IMR-90 (cell line): ENCODE measurements around the gene ACTG2. TPM values are rescaled to one million over a fixed set of nuclear protein-coding genes. Genes with fewer than 3 reads are reported as not detected.

ENCODE experiments used
- ATAC-seq: fragments of 200-7000 bp; cut with Tn5 transposase; 2 replicates; pipeline ENCODE4 v1.9.1; 2020; ENCODE audit warnings: low read depth, mild to moderate bottlenecking, moderate library complexity
- BruUV-seq: library from RNA; stranded (reverse); fragments of 400-500 nt; replicated peaks from 2 replicates; lab custom pipeline; 2021; lab: Mats Ljungman, UMichigan
- CTCF ChIA-PET: fragments of 300-600 bp; formaldehyde crosslinking; extraction: SDS; loops from one replicate; lab custom pipeline; 2021; ENCODE audit warnings: antibody characterized with exemption; lab: Yijun Ruan, JAX
- POLR2A ChIA-PET: fragments of 300-600 bp; sonication (Branson Sonifier 250); formaldehyde crosslinking; loops from one replicate; lab custom pipeline; 2022; ENCODE audit warnings: antibody characterized with exemption; ENCODE audit not compliant: unreplicated experiment; lab: Charles Lee
- DNase-seq: peaks from one replicate; pipeline ENCODE4 v3.0.0; 2013
- H2AFZ ChIP-seq: replicated peaks from 2 replicates; pipeline ENCODE3; 2013; ENCODE audit warnings: low read length, mild to moderate bottlenecking; ENCODE audit not compliant: poor library complexity
- H2AK5ac ChIP-seq: 2 replicates; pipeline ENCODE4 v1.6.1; 2013; ENCODE audit warnings: low read depth, low read length, inconsistent platforms
- H2AK9ac ChIP-seq: replicated peaks from 2 replicates; pipeline ENCODE3; 2013; ENCODE audit warnings: mild to moderate bottlenecking, low read depth, low read length, moderate library complexity; ENCODE audit not compliant: poor library complexity
- H2BK120ac ChIP-seq: 2 replicates; pipeline ENCODE4 v1.6.1; 2013; ENCODE audit warnings: low read depth, low read length, inconsistent platforms
- H2BK15ac ChIP-seq: 3 replicates; pipeline ENCODE4 v1.6.1; 2013; ENCODE audit warnings: low read depth, low read length, inconsistent platforms
- H2BK20ac ChIP-seq: 2 replicates; pipeline ENCODE4 v1.6.1; 2013; ENCODE audit warnings: low read depth, mild to moderate bottlenecking, inconsistent platforms, low read length, moderate library complexity
- H2BK5ac ChIP-seq: 2 replicates; pipeline ENCODE4 v1.6.1; 2013; ENCODE audit warnings: mild to moderate bottlenecking, low read depth, low read length, inconsistent platforms; ENCODE audit not compliant: poor library complexity, severe bottlenecking
- H3K14ac ChIP-seq: replicated peaks from 2 replicates; pipeline ENCODE4 v1.6.1; 2013; ENCODE audit warnings: low read depth, low read length, inconsistent platforms
- H3K18ac ChIP-seq: 2 replicates; pipeline ENCODE4 v1.6.1; 2013; ENCODE audit warnings: low read depth, low read length, control low read depth
- H3K23ac ChIP-seq: 2 replicates; pipeline ENCODE4 v1.6.1; 2013; ENCODE audit warnings: low read depth, low read length, inconsistent platforms
- H3K27ac ChIP-seq: 2 replicates; pipeline ENCODE4 v1.5.1; 2013; ENCODE audit warnings: mild to moderate bottlenecking, control low read depth, low read length; ENCODE audit not compliant: insufficient read depth
- H3K27me3 ChIP-seq: 2 replicates; pipeline ENCODE4 v1.6.1; 2013; ENCODE audit warnings: low read length; ENCODE audit not compliant: control insufficient read depth, insufficient read depth
- H3K36me3 ChIP-seq: 2 replicates; pipeline ENCODE4 v1.6.1; 2013; ENCODE audit warnings: low read length, mixed read lengths; ENCODE audit not compliant: control insufficient read depth, insufficient read depth
- H3K4ac ChIP-seq: 2 replicates; pipeline ENCODE4 v1.6.1; 2013; ENCODE audit warnings: low read depth, low read length, inconsistent platforms
- H3K4me1 ChIP-seq: 2 replicates; pipeline ENCODE4 v1.6.1; 2013; ENCODE audit warnings: low read length, mixed read lengths; ENCODE audit not compliant: control insufficient read depth, insufficient read depth
- H3K4me2 ChIP-seq: 2 replicates; pipeline ENCODE4 v1.6.1; 2013; ENCODE audit warnings: low read depth, mild to moderate bottlenecking, control low read depth, low read length, moderate library complexity
- H3K4me3 ChIP-seq: 2 replicates; pipeline ENCODE4 v1.5.1; 2013; ENCODE audit warnings: low read depth, mild to moderate bottlenecking, control low read depth, low read length, moderate library complexity; ENCODE audit not compliant: insufficient read depth
- H3K56ac ChIP-seq: 2 replicates; pipeline ENCODE4 v1.6.1; 2013; ENCODE audit warnings: low read length, inconsistent platforms; ENCODE audit not compliant: insufficient read depth; ENCODE audit errors: extremely low read depth
- H3K79me1 ChIP-seq, 2 experiments: 2 replicates each; pipeline ENCODE4 v1.6.1; 2013; ENCODE audit warnings: low read length in 2 of 2, inconsistent platforms in 1 of 2, low read depth in 1 of 2
- H3K9ac ChIP-seq: 2 replicates; pipeline ENCODE4 v1.6.1; 2013; ENCODE audit warnings: low read depth, low read length, control low read depth
- H3K9me1 ChIP-seq: 2 replicates; pipeline ENCODE4 v1.6.1; 2013; ENCODE audit warnings: low read length, inconsistent platforms; ENCODE audit not compliant: insufficient read depth
- H3K9me3 ChIP-seq: 2 replicates; pipeline ENCODE4 v1.6.1; 2013; ENCODE audit warnings: low read length; ENCODE audit not compliant: control insufficient read depth, insufficient read depth
- H4K20me1 ChIP-seq: 2 replicates; pipeline ENCODE4 v1.6.1; 2013; ENCODE audit warnings: low read length, inconsistent platforms; ENCODE audit not compliant: insufficient read depth
- H4K5ac ChIP-seq: 2 replicates; pipeline ENCODE4 v1.6.1; 2013; ENCODE audit warnings: mild to moderate bottlenecking, low read depth, low read length, control low read depth
- H4K8ac ChIP-seq, 2 experiments: 2 replicates each; pipeline ENCODE4 v1.6.1; 2013; ENCODE audit warnings: low read depth in 2 of 2, low read length in 2 of 2, control low read depth in 1 of 2, inconsistent platforms in 1 of 2
- H4K91ac ChIP-seq: 2 replicates; pipeline ENCODE4 v1.6.1; 2013; ENCODE audit warnings: low read depth, low read length, inconsistent platforms; ENCODE audit not compliant: insufficient read depth
- CTCF ChIP-seq: conservative IDR thresholded peaks from 2 replicates; pipeline ENCODE4 v1.5.1; 2012; ENCODE audit warnings: mild to moderate bottlenecking, low read depth, low read length, improper control_type of control experiment
- NFE2L2 ChIP-seq: fragments of 150-350 bp; IDR thresholded peaks from 2 replicates; pipeline ENCODE4 v1.6.1; 2016; ENCODE audit warnings: low read depth, mild to moderate bottlenecking, low read length
- USF2 ChIP-seq: fragments of 150-350 bp; IDR thresholded peaks from 2 replicates; pipeline ENCODE4 v1.6.1; 2017; ENCODE audit warnings: mild to moderate bottlenecking, antibody characterized with exemption, low read length, low read depth
- WGBS, 2 experiments: methylation state at CpG; one replicate each; pipeline versions ENCODE4 v1.1.5 to v1.1.7; 2013; ENCODE audit warnings: missing lambda C conversion rate in 2 of 2; ENCODE audit not compliant: insufficient read length in 1 of 2; ENCODE audit errors: extremely low coverage in 2 of 2; 5-methylcytosine and 5-hydroxymethylcytosine counted together
- dilution Hi-C: fragments of 300-500 bp; cut with HindIII; formaldehyde crosslinking; loops from one replicate; pipeline ENCODE4 v1.14.3; 2018; ENCODE audit warnings: low sequenced_read_pairs; ENCODE audit not compliant: unreplicated experiment
- in situ Hi-C: fragments of 300-500 bp; cut with MboI; formaldehyde crosslinking; loops from 3 replicates; pipeline ENCODE4 v1.14.3; 2019; ENCODE audit warnings: low sequenced_read_pairs, inconsistent platforms, mixed read lengths
- intact Hi-C: fragments of 100-400 bp; cut with micrococcal nuclease; formaldehyde crosslinking; loops from 2 replicates; pipeline ENCODE4 v1.10.0; 2022
- polyA plus RNA-seq, 3 experiments: library from polyadenylated mRNA; depleted of rRNA; stranded (reverse); fragments of >200 nt; gene quantifications; 2 replicates each; pipeline ENCODE4 v1.2.3, GENCODE V29; 2012; ENCODE audit warnings: low replicate concordance in 1 of 3
- total RNA-seq: library from RNA; depleted of rRNA; stranded (reverse); fragments of >200 nt; gene quantifications from 2 replicates; pipeline ENCODE4 v1.2.3, GENCODE V29; 2012

Gene ACTG2
- total and polyA plus RNA-seq, 2 of the 4 experiments (the other 2 are of a cell fraction), result 523 to 899 TPM

GRCh38 chr2:73907840-73908452, 15.1 kb downstream of the ACTG2 start:
- Histone ChIP-seq H3K4me1 (no peaks in the 10 kb centered on the region; the same call in 1 of the 2 replicates), H2BK120ac (no peak overlapping the region), H2BK20ac (no peak overlapping the region), H3K27me3 (no peaks in the 10 kb centered on the region), H3K9me3 (no peaks in the 10 kb centered on the region), H4K8ac (no peak overlapping the region), H2AK9ac (no peak overlapping the region), H2AK5ac (no peak overlapping the region), H3K79me1 (peaks cover 20 to 43% of the 10 kb centered on the region in 2 experiments), H3K4me2 (no peak overlapping the region), H3K4ac (no peak overlapping the region), H4K20me1 (peaks cover 48% of the 10 kb centered on the region), H4K91ac (no peak overlapping the region), H2AFZ (no peak overlapping the region), H3K36me3 (peaks cover 47% of the 10 kb centered on the region), H4K5ac (no peak overlapping the region), H3K18ac (no peak overlapping the region), H3K4me3 (no peak overlapping the region), H3K23ac (no peak overlapping the region), H2BK5ac (no peak overlapping the region), H3K9ac (no peak overlapping the region), H3K14ac (no peak overlapping the region), H3K56ac (no peak overlapping the region), H2BK15ac (no peak overlapping the region), H3K9me1 (no peaks in the 10 kb centered on the region), H3K27ac (no peak overlapping the region)
- dilution Hi-C loops, result no loop called here
- POLR2A ChIA-PET, result no interaction called here
- DNase-seq (peak; percentile 62), ATAC-seq (peak; percentile 56)
- 100% methylated on average over 1 of the region's 5 CpGs; no CpG with 5 or more reads in 1 of the 2 experiments for WGBS, 2 experiments
- no TSS peak for BruUV-seq
- CTCF ChIA-PET, result interaction anchor here (0.6 to 1.1 kb wide), 2 partner anchors 81 to 240 kb away, joined by 3 to 4 read pairs; no protein-coding TSS in a partner anchor
- in situ Hi-C loops, result no loop called here
- TF ChIP-seq USF2 (0 out of 2 replicates have a peak, but pooled peaks have one; percentile 13), CTCF (peak; percentile 24; the same call in 1 of the 2 replicates), NFE2L2 (no peak)
- intact Hi-C loops, result no loop called here
